Stomach smooth muscle (tissue), 2 donors: ENCODE measurements around the gene ATP9B.

Source experiments
- H3K27ac ChIP-seq: one replicate; pipeline ENCODE4 v1.7.0; 2013; ENCODE audit warnings: mild to moderate bottlenecking, low read length, inconsistent platforms
- H3K27me3 ChIP-seq, 2 donors: one replicate each; pipeline ENCODE4 v1.7.0; 2013; ENCODE audit warnings: low read length in 2 of 2; ENCODE audit not compliant: insufficient read depth in 2 of 2, control insufficient read depth in 1 of 2
- H3K36me3 ChIP-seq, 2 donors: one replicate each; pipeline ENCODE4 v1.7.0; 2013; ENCODE audit warnings: low read length in 2 of 2; ENCODE audit not compliant: control insufficient read depth in 2 of 2, insufficient read depth in 2 of 2
- H3K4me1 ChIP-seq: one replicate; pipeline ENCODE4 v1.7.0; 2013; ENCODE audit warnings: low read length; ENCODE audit not compliant: control insufficient read depth, insufficient read depth
- H3K4me3 ChIP-seq, 2 donors: one replicate each; pipeline ENCODE4 v1.7.0; 2013; ENCODE audit warnings: low read length in 2 of 2
- H3K9ac ChIP-seq, 2 donors: one replicate each; pipeline ENCODE4 v1.7.0; 2013; ENCODE audit warnings: low read length in 2 of 2, mild to moderate bottlenecking in 1 of 2
- H3K9me3 ChIP-seq, 2 donors: one replicate each; pipeline ENCODE4 v1.7.0; 2013; ENCODE audit warnings: low read length in 2 of 2; ENCODE audit not compliant: control insufficient read depth in 2 of 2
- donor health status: healthy.
- donor health status: Pancreatic carcinoma.

The ATP9B gene

DNA sequence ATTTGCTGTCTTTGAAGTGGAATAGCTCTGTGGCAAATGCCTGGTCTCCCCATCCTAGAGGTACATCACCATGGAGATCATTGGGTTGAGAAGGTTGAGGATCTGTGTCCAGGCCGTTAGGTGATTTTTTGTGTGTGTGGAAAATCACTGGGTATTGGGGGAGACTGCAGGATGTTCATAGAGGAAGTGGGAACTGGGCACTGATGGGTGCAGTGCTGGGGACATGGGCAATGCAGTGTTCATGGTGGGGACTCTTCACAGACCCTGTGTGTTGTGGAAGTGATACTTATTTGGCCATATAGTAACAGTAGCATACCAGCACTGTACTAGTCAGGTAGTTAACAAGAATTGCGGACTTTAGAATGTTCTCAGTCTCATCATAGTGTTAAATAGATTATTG lies 34.9 kb downstream of the ATP9B start:
- Histone ChIP-seq H3K9ac (no peak overlapping the region), H3K4me1 (no peaks in the 10 kb centered on the region), H3K27me3 (no peaks in the 10 kb centered on the region)

DNA sequence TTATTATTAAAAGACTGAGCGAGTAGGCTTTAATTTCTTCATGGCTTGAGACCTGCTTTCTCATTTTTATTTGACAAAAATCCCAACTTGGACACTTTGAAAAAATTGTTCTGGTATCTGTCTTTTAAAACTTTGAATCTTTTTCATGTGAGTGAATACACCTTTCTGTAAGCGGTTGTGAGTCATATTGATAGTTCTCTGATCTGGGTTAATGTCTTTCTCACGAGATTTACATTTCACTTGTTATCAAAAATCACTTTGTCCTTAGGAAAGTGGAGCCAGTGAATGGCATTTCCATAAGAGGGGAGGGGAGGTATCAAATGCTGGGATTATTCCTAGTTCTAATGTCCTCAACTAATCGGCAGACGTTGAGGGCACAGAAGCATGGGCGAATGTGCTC lies 36.3 kb downstream of the ATP9B start:
- Histone ChIP-seq H3K4me3 (no peak overlapping the region), H3K27ac (no peak overlapping the region), H3K36me3 (peaks cover 0 to 2% of the 10 kb centered on the region in 2 donors), H3K4me1 (no peaks in the 10 kb centered on the region), H3K27me3 (no peaks in the 10 kb centered on the region), H3K9me3 (no peaks in the 10 kb centered on the region), H3K9ac (no peak overlapping the region)

More for the DNA sequence above, 34.9 kb downstream of the ATP9B start:
- Histone ChIP-seq H3K9me3 (no peaks in the 10 kb centered on the region), H3K36me3 (peaks cover 0 to 2% of the 10 kb centered on the region in 2 donors), H3K27ac (no peak overlapping the region), H3K4me3 (no peak overlapping the region)

DNA sequence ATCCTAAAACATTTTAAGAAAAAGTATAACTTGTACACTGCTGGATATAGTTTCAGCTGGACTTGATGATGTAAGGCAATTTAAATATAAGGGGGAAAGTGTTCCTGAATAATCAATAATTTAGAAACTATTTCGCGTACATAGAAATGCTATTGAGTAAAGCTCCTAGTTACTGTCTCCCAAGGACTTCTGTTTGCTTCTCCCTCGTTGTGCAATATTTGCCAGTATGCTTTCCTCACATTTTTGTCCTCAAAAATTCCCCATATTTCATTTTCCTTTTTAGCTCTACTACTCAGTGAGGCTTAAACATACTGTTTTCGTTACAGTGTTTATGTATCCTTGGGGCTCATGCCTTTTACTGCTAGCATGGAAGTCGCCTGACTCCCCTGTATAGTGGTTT lies 36.9 kb downstream of the ATP9B start:
- Histone ChIP-seq H3K9ac (no peak overlapping the region), H3K27ac (no peak overlapping the region), H3K27me3 (no peaks in the 10 kb centered on the region), H3K4me1 (no peaks in the 10 kb centered on the region), H3K9me3 (no peaks in the 10 kb centered on the region), H3K36me3 (no peaks in the 10 kb centered on the region), H3K4me3 (no peak overlapping the region)

DNA sequence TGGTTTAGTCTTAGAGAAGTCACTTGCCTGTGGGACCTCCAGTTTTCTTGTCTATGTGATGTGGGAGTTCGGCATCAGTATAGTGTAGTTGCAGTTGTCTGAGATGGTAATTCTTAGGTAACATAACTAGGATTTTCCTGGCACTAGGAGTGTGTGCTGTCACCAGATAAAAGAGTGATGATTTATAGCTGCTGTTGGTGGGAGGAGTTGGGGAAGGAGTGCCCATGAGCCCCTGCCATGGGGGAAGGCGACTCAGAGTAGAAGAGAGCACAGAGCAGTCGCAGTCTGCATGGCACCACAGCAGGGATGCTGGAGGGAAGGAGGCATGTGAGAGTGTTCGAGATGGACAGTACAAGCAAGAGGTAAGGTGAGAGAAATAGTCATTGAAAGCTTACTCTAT lies 38.7 kb downstream of the ATP9B start:
- no peaks in the 10 kb centered on the region for H3K27me3 ChIP-seq
- no peak overlapping the region for H3K4me3 ChIP-seq
- no peaks in the 10 kb centered on the region for H3K9me3 ChIP-seq
- no peak overlapping the region for H3K27ac ChIP-seq
- no peak overlapping the region for H3K9ac ChIP-seq
- no peaks in the 10 kb centered on the region for H3K36me3 ChIP-seq
- no peaks in the 10 kb centered on the region for H3K4me1 ChIP-seq

GRCh38 chr18:79108549-79109215 lies 39.5 kb downstream of the ATP9B start:
- Histone ChIP-seq H3K27ac (no peak overlapping the region), H3K36me3 (peaks cover 4% of the 10 kb centered on the region in 2 donors), H3K9me3 (no peaks in the 10 kb centered on the region), H3K27me3 (no peaks in the 10 kb centered on the region), H3K4me3 (no peak overlapping the region), H3K9ac (no peak overlapping the region), H3K4me1 (no peaks in the 10 kb centered on the region)

DNA sequence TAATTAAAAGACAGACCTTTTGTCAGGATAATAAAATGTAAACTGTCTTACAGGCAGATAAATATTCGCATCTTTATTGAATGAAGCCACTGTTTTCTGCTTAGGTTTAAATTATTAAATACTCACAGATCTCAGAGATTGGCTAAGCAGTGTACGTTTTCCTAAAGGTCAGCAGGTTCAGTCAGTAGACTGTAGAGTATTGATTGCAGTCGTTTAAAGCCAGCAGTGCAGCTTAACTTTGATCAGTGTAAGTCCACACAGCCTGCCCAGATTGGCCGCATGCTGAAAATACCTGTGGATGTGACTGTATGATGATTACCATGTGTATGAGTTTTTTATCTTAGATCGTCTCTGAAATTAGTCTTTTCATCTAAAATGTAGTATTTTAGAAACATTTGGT lies 42.3 kb downstream of the ATP9B start:
- Histone ChIP-seq H3K36me3 (peaks cover 8 to 14% of the 10 kb centered on the region in 2 donors), H3K4me3 (no peak overlapping the region), H3K9me3 (no peaks in the 10 kb centered on the region), H3K9ac (no peak overlapping the region), H3K4me1 (no peaks in the 10 kb centered on the region), H3K27me3 (no peaks in the 10 kb centered on the region), H3K27ac (no peak overlapping the region)

- peaks cover 8 to 17% of the 10 kb centered on the region in 2 donors for H3K36me3 ChIP-seq
- no peaks in the 10 kb centered on the region for H3K4me1 ChIP-seq
- no peak overlapping the region for H3K4me3 ChIP-seq
- no peaks in the 10 kb centered on the region for H3K27me3 ChIP-seq
- H3K9ac ChIP-seq = no peak overlapping the region
- H3K27ac ChIP-seq = no peak overlapping the region
- no peaks in the 10 kb centered on the region for H3K9me3 ChIP-seq
Measured at GRCh38 chr18:79117385-79117784, 48.2 kb downstream of the ATP9B start.

- Histone ChIP-seq H3K9me3 (no peaks in the 10 kb centered on the region), H3K36me3 (peaks cover 8 to 17% of the 10 kb centered on the region in 2 donors), H3K27me3 (no peaks in the 10 kb centered on the region), H3K9ac (no peak overlapping the region), H3K27ac (no peak overlapping the region), H3K4me3 (no peak overlapping the region), H3K4me1 (no peaks in the 10 kb centered on the region)
Measured at GRCh38 chr18:79117788-79118187, 48.6 kb downstream of the ATP9B start.

DNA sequence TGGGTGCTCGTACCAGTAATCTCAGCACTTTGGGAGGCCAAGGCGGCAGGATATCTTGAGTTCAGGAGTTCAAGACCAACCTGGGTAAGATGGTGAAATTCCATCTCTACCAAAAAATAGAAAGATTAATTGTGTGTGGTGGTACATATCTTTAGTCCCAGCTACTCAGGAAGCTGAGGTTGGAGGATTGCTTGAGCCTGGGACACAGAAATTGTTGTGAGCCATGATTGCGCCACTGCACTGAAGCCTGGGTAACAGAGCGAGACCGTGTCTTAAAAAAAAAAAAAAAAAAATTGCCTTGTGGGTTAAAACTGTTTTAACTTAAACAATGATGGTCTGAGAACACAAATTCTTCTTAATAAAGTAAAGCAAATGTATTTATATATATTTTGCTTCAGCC lies 49.6 kb downstream of the ATP9B start:
- peaks cover 4 to 12% of the 10 kb centered on the region in 2 donors for H3K36me3 ChIP-seq
- no peak overlapping the region for H3K4me3 ChIP-seq
- no peak overlapping the region for H3K27ac ChIP-seq
- H3K27me3 ChIP-seq = no peaks in the 10 kb centered on the region
- H3K9me3 ChIP-seq = no peaks in the 10 kb centered on the region
- no peaks in the 10 kb centered on the region for H3K4me1 ChIP-seq
- no peak overlapping the region for H3K9ac ChIP-seq

GRCh38 chr18:79121746-79122474 lies 52.7 kb downstream of the ATP9B start:
- Histone ChIP-seq H3K36me3 (peaks cover 2 to 10% of the 10 kb centered on the region in 2 donors), H3K27me3 (no peaks in the 10 kb centered on the region), H3K27ac (no peak overlapping the region)

GRCh38 chr18:79123948-79124347 lies 54.8 kb downstream of the ATP9B start:
- H3K36me3 ChIP-seq = peaks cover 2 to 17% of the 10 kb centered on the region in 2 donors
- no peaks in the 10 kb centered on the region for H3K9me3 ChIP-seq
- H3K27me3 ChIP-seq = no peaks in the 10 kb centered on the region
- no peak overlapping the region for H3K9ac ChIP-seq
- no peaks in the 10 kb centered on the region for H3K4me1 ChIP-seq
- H3K4me3 ChIP-seq = no peak overlapping the region
- no peak overlapping the region for H3K27ac ChIP-seq

More at GRCh38 chr18:79121746-79122474, 52.7 kb downstream of the ATP9B start:
- H3K4me3 ChIP-seq = no peak overlapping the region
- H3K9me3 ChIP-seq = no peaks in the 10 kb centered on the region
- no peak overlapping the region for H3K9ac ChIP-seq
- no peaks in the 10 kb centered on the region for H3K4me1 ChIP-seq
